IMR-90 (cell line): ENCODE results near the gene BBS12.

Experiments used
- BHLHE40 ChIP-seq: fragments of 150-350 bp; IDR thresholded peaks from 2 replicates; pipeline ENCODE4 v1.6.1; 2016; ENCODE audit warnings: mild to moderate bottlenecking, low read depth, low read length
- CEBPB ChIP-seq: IDR thresholded peaks from 2 replicates; pipeline ENCODE4 v1.6.1; 2012; ENCODE audit warnings: low read depth, low read length, improper control_type of control experiment
- CTCF ChIP-seq: conservative IDR thresholded peaks from 2 replicates; pipeline ENCODE4 v1.5.1; 2012; ENCODE audit warnings: mild to moderate bottlenecking, low read depth, low read length, improper control_type of control experiment
- ELK1 ChIP-seq: fragments of 150-350 bp; IDR thresholded peaks from 2 replicates; pipeline ENCODE4 v1.6.1; 2016; ENCODE audit warnings: low read depth, mild to moderate bottlenecking, low read length, moderate library complexity, borderline replicate concordance
- FOS ChIP-seq: fragments of 150-350 bp; IDR thresholded peaks from 2 replicates; pipeline ENCODE4 v1.6.1; 2016; ENCODE audit warnings: low read depth, low read length
- MAFK ChIP-seq: IDR thresholded peaks from 2 replicates; pipeline ENCODE4 v1.6.1; 2012; ENCODE audit warnings: low read depth, low read length, improper control_type of control experiment
- NFE2L2 ChIP-seq: fragments of 150-350 bp; IDR thresholded peaks from 2 replicates; pipeline ENCODE4 v1.6.1; 2016; ENCODE audit warnings: low read depth, mild to moderate bottlenecking, low read length
- POLR2A ChIP-seq: IDR thresholded peaks from 2 replicates; pipeline ENCODE4 v1.6.1; 2012; ENCODE audit warnings: mild to moderate bottlenecking, low read depth, low read length
- RAD21 ChIP-seq: IDR thresholded peaks from 2 replicates; pipeline ENCODE4 v1.6.1; 2012; ENCODE audit warnings: low read length, improper control_type of control experiment
- RFX5 ChIP-seq: IDR thresholded peaks from 2 replicates; pipeline ENCODE4 v1.8.0; 2012; ENCODE audit warnings: low read depth, mild to moderate bottlenecking, low read length, moderate library complexity
- USF2 ChIP-seq: fragments of 150-350 bp; IDR thresholded peaks from 2 replicates; pipeline ENCODE4 v1.6.1; 2017; ENCODE audit warnings: mild to moderate bottlenecking, antibody characterized with exemption, low read length, low read depth

GRCh38 chr4:122702939-122703338 is 29.6 kb upstream of the BBS12 start:
- no peak for TF ChIP-seq CTCF
- no peak for TF ChIP-seq RFX5
- no peak for TF ChIP-seq MAFK
- no peak for TF ChIP-seq POLR2A
- no peak for TF ChIP-seq ELK1
- no peak for TF ChIP-seq FOS
- TF ChIP-seq NFE2L2: no peak
- no peak for TF ChIP-seq RAD21
- TF ChIP-seq CEBPB: no peak
- no peak for TF ChIP-seq BHLHE40
- TF ChIP-seq USF2: no peak
